Testis (tissue), 2 donors: ENCODE measurements around the gene SCGB2B2.

ENCODE experiments used
- POLR2A ChIP-seq: fragments of 450-650 bp; IDR thresholded peaks from one replicate; pipeline ENCODE4 v1.6.1; 2017; ENCODE audit warnings: antibody characterized with exemption, mild to moderate bottlenecking, moderate library complexity
- TF ChIP-seq, protein P1 (sequence below), 3 experiments: fragments of 450-650 bp in 2 of 3; fragments of 200-600 bp in 1 of 3; sonication (generic) in 1 of 3; IDR thresholded peaks; one replicate each; pipeline ENCODE4 v1.5.1; 2016 to 2019; ENCODE audit warnings: antibody characterized with exemption in 3 of 3, mild to moderate bottlenecking in 2 of 3, moderate library complexity in 1 of 3

DNA sequence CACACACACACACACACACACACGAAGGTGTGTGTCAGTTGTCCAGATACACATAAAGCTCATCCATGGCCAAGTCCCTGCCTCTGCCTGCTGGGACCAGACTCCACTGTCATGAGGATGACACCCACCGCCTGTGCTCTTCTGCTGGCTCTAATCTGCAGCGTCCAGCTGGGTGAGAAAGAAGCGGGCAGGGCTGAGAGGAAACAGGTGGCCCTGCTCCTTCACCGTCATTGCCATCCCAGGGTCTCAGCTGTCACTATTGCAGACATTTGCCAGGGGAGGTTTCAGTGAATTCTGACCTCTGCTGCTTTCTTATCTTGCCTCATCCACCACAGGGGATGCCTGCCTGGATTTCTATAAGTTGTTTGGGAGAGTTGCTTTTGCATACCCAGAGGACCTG is 31.4 kb downstream of the SCGB2B2 start:
- TF ChIP-seq, protein P1, sequence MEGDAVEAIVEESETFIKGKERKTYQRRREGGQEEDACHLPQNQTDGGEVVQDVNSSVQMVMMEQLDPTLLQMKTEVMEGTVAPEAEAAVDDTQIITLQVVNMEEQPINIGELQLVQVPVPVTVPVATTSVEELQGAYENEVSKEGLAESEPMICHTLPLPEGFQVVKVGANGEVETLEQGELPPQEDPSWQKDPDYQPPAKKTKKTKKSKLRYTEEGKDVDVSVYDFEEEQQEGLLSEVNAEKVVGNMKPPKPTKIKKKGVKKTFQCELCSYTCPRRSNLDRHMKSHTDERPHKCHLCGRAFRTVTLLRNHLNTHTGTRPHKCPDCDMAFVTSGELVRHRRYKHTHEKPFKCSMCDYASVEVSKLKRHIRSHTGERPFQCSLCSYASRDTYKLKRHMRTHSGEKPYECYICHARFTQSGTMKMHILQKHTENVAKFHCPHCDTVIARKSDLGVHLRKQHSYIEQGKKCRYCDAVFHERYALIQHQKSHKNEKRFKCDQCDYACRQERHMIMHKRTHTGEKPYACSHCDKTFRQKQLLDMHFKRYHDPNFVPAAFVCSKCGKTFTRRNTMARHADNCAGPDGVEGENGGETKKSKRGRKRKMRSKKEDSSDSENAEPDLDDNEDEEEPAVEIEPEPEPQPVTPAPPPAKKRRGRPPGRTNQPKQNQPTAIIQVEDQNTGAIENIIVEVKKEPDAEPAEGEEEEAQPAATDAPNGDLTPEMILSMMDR (IDR thresholded peaks at IDR 0.05) = no peak
- TF ChIP-seq POLR2A = no peak
